ENCODE results near the gene DERL3.

The DERL3 gene

DNA sequence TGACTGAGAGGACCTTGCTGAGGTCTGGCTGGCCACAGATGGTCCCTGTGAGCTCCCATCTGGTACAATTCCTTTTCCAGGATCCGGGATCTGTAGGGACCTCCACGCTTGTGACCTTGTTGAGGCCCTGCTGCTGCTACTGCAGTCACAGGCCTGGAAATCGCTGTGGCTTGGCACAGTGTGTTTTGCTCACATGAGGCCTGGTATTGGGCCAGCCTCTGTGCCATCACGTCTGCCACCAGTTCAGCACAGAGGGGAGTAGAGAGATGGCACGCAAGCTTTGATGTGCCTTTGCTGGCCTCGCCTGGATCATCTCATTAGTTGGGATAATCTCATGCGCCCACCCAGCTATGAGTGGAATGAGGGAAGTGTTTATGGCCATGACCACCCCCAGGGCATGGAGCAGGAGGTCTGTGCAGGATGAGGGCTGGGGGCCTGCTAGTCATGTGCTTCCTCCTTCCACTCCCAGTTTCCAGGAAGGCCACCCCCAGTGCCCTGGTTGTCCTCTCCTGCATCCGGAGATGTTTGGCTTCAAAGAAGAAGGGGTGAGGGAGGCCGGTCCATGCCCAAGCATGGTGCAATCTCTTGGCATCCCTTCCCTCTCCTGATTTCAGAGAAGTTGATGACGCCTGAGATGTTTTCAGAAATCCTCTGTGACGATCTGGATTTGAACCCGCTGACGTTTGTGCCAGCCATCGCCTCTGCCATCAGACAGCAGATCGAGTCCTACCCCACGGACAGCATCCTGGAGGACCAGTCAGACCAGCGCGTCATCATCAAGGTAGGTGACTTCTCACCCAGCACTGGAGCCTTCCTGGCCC, 22.4 kb downstream of the DERL3 start:
- H3K4me3 ChIP-seq (replicated peaks; ENCODE audit: low read depth, low read length), result no peak overlapping the region
- no peak for DNase-seq (ENCODE audit: low read depth)
- TF ChIP-seq, protein P1, sequence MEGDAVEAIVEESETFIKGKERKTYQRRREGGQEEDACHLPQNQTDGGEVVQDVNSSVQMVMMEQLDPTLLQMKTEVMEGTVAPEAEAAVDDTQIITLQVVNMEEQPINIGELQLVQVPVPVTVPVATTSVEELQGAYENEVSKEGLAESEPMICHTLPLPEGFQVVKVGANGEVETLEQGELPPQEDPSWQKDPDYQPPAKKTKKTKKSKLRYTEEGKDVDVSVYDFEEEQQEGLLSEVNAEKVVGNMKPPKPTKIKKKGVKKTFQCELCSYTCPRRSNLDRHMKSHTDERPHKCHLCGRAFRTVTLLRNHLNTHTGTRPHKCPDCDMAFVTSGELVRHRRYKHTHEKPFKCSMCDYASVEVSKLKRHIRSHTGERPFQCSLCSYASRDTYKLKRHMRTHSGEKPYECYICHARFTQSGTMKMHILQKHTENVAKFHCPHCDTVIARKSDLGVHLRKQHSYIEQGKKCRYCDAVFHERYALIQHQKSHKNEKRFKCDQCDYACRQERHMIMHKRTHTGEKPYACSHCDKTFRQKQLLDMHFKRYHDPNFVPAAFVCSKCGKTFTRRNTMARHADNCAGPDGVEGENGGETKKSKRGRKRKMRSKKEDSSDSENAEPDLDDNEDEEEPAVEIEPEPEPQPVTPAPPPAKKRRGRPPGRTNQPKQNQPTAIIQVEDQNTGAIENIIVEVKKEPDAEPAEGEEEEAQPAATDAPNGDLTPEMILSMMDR (IDR thresholded peaks at IDR 0.05; ENCODE audit: low read length, missing control alignments), result no peak

DNA sequence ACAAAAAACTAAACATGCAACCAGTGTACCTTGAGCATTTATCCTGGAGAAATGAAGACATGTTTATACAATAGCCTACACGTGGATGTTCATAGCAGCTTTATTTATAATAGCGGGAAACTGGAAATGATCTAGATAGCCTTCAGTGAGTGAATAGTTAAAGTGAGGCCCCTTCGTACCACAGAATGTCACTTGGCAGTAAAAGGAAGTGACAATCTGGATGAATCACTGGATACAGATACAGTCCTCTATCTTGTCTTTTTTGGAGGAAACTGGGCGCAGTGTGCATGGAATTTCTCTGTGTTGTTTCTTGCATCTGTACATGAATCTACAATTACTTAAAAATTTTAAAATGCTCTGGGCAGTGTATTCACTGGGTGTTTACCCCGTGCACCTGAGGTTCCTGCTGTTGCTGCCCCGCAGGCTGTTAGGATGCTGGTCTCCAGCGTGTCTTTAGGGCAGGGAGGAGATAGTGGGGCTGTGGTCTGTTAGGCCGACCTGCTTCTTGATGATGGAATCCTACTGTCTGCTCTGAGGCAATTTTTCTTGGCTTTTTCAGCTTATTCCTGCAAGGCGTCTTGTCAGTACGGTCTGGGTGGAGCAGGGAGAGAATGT, 23.2 kb downstream of the DERL3 start:
- TF ChIP-seq, protein P1 (IDR thresholded peaks at IDR 0.05; ENCODE audit: low read length, missing control alignments), result no peak
- no peak overlapping the region for H3K4me3 ChIP-seq (replicated peaks; ENCODE audit: low read depth, low read length)
- no peak for DNase-seq (ENCODE audit: low read depth)

DNA sequence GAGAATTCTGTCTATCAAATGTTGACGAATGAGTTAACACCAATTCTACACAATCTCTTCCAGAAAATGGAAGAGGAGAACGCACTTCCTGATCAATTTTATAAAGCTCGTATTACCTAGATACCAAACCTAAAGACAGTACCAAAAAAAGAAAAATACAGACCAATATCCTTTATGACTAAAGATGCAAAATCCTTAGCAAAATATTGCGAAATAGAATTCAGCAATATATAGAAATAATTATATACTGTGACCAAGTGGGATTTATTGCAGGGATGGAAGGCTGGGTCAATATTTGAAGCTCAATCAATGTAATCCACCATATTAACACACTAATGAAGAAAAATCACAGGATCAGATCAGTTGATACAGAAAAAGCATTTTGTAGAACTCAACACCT, 26.4 kb downstream of the DERL3 start:
- no peak overlapping the region for H3K4me3 ChIP-seq (replicated peaks; ENCODE audit: low read depth, low read length)
- TF ChIP-seq, protein P1 (IDR thresholded peaks at IDR 0.05; ENCODE audit: low read length, missing control alignments), result no peak
- DNase-seq (ENCODE audit: low read depth), result no peak

DNA sequence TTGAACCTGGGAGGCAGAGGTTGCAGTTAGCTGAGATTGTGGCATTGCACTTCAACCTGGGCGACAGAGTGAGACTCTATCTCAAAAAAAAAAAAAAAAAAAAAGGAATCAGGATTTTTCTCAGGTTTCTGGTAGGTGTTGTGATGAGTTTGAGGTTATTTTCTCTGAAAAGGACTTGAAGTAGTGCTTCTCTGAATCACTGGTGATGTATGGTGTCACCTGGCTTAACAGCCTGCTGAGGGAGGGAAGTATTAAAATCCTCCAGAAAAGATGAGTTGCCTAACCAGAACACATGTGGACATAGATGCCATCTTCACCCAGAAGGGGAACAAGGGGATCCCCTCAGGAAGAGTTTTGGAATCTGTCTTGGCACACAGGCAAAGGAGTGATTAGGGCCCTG, 32.0 kb downstream of the DERL3 start:
- TF ChIP-seq, protein P1 (IDR thresholded peaks at IDR 0.05; ENCODE audit: low read length, missing control alignments), result no peak
- DNase-seq (ENCODE audit: low read depth), result no peak
- H3K4me3 ChIP-seq (replicated peaks; ENCODE audit: low read depth, low read length), result no peak overlapping the region

DNA sequence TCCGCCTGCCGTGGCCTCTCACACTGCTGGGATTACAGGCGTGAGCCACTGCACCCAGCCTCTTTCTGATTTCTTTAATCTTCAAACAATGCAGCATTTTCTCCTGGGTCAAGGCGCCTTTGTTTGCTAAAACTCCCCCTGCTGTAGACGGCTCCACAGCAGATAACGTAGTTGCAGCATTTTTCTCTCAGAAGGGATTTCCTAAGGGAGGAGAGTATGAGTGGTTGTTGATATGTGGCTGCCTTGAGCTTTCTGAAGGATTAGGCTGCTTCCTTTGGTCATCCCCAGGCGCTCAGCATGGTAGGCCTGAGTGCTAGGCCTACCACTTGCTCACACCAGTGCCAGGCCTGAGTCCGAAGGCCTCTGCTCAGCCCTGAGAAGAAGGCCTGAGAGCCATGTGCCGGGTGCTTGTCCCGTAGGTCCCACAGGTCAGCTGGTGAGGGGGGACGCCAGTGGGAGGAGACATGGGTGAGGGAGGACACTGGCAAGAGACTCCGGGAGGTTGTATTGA, 34.0 kb downstream of the DERL3 start:
- no peak overlapping the region for H3K4me3 ChIP-seq (replicated peaks; ENCODE audit: low read depth, low read length)
- TF ChIP-seq, protein P1 (IDR thresholded peaks at IDR 0.05; ENCODE audit: low read length, missing control alignments), result no peak

DNA sequence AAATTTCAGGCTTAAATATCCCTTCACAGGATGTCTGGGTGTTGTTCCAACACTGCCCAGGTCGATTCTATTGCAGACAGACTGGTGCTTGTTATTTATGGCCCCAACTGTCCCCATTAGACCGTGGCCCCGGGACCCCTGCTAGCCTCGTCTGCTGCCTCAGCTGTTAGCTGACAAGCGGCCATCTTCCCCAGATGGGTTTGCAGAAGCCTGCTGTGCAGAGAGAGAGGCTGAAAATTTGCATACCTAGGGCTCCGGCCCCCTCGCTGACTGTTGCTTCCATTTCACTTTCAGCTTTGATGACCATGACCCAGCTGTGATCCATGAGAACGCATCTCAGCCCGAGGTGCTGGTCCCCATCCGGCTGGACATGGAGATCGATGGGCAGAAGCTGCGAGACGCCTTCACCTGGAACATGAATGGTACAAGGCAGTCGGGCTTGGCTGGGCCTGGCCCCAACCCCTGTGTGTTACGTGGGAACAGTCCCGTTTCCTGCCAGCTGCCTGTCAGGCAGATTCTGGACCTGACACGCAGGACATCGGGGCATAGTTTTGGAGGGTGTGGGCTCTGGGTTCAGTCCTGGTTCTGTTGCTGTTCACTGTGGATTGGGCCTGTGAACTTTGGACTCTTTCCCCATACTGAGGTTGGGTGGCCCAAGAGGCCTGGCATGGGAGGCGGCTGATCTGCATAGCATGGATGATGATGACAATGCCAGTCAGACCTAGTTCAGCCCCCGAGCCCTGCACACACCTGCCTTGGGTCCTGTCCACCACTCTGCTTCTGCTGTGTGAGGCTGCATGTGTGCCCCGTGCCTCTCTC, 35.6 kb downstream of the DERL3 start:
- no peak for DNase-seq (ENCODE audit: low read depth)
- no peak overlapping the region for H3K4me3 ChIP-seq (replicated peaks; ENCODE audit: low read depth, low read length)
- TF ChIP-seq, protein P1 (IDR thresholded peaks at IDR 0.05; ENCODE audit: low read length, missing control alignments), result no peak

More for the DNA sequence above, 34.0 kb downstream of the DERL3 start:
- DNase-seq (ENCODE audit: low read depth), result peak; percentile 34

Data from fibroblast of pulmonary artery (primary cell).